ENCODE measurements around the gene RFX1.

The RFX1 gene

GRCh38 chr19:13918726-13919411 is 87.3 kb downstream of the RFX1 start:
- Histone ChIP-seq H3K9ac (ENCODE audit: low read length) (no peak overlapping the region), H3K4me2 (ENCODE audit: low read depth, low read length) (no peak overlapping the region), H3K36me3 (replicated peaks; ENCODE audit: insufficient read depth, low read length) (0 out of 2 replicates have a peak, but pooled peaks cover 2% of the 10 kb centered on the region), H3K27me3 (replicated peaks; ENCODE audit: insufficient read depth, low read length) (no peaks in the 10 kb centered on the region), H2AFZ (ENCODE audit: low read length) (no peak overlapping the region), H3K79me2 (ENCODE audit: low read length) (no peaks in the 10 kb centered on the region), H3K9me3 (replicated peaks; ENCODE audit: insufficient read depth, low read length) (no peaks in the 10 kb centered on the region), H3K27ac (ENCODE audit: low read length) (no peak overlapping the region), H4K20me1 (ENCODE audit: insufficient read depth, low read length) (no peaks in the 10 kb centered on the region), H3F3A (ENCODE audit: insufficient read depth, low read length) (no peaks in the 10 kb centered on the region), H3K4me3 (ENCODE audit: low read length) (no peak overlapping the region), H3K9me2 (replicated peaks; ENCODE audit: insufficient read depth, low read length) (no peaks in the 10 kb centered on the region), H3K4me1 (ENCODE audit: low read length) (no peaks in the 10 kb centered on the region)
- TF ChIP-seq, protein P1, sequence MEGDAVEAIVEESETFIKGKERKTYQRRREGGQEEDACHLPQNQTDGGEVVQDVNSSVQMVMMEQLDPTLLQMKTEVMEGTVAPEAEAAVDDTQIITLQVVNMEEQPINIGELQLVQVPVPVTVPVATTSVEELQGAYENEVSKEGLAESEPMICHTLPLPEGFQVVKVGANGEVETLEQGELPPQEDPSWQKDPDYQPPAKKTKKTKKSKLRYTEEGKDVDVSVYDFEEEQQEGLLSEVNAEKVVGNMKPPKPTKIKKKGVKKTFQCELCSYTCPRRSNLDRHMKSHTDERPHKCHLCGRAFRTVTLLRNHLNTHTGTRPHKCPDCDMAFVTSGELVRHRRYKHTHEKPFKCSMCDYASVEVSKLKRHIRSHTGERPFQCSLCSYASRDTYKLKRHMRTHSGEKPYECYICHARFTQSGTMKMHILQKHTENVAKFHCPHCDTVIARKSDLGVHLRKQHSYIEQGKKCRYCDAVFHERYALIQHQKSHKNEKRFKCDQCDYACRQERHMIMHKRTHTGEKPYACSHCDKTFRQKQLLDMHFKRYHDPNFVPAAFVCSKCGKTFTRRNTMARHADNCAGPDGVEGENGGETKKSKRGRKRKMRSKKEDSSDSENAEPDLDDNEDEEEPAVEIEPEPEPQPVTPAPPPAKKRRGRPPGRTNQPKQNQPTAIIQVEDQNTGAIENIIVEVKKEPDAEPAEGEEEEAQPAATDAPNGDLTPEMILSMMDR (IDR thresholded peaks at IDR 0.05; ENCODE audit: low read length), result no peak
- TF ChIP-seq EZH2 (optimal IDR thresholded peaks at IDR 0.05; ENCODE audit: low read depth, low read length) (no peak), EZH2phosphoT487 (IDR thresholded peaks at IDR 0.05; ENCODE audit: low read length) (no peak)
- DNase-seq, result no peak

GRCh38 chr19:13917888-13918406 is 88.2 kb downstream of the RFX1 start:
- Histone ChIP-seq H3K9ac (ENCODE audit: low read length) (no peak overlapping the region), H3K79me2 (ENCODE audit: low read length) (no peaks in the 10 kb centered on the region), H3K36me3 (replicated peaks; ENCODE audit: insufficient read depth, low read length) (0 out of 2 replicates have a peak, but pooled peaks cover 2% of the 10 kb centered on the region), H3K9me2 (replicated peaks; ENCODE audit: insufficient read depth, low read length) (no peaks in the 10 kb centered on the region), H3F3A (ENCODE audit: insufficient read depth, low read length) (no peaks in the 10 kb centered on the region), H3K9me3 (replicated peaks; ENCODE audit: insufficient read depth, low read length) (no peaks in the 10 kb centered on the region), H3K4me3 (ENCODE audit: low read length) (no peak overlapping the region), H3K4me2 (ENCODE audit: low read depth, low read length) (no peak overlapping the region), H4K20me1 (ENCODE audit: insufficient read depth, low read length) (no peaks in the 10 kb centered on the region), H2AFZ (ENCODE audit: low read length) (no peak overlapping the region), H3K4me1 (ENCODE audit: low read length) (no peaks in the 10 kb centered on the region), H3K27me3 (replicated peaks; ENCODE audit: insufficient read depth, low read length) (no peaks in the 10 kb centered on the region), H3K27ac (ENCODE audit: low read length) (no peak overlapping the region)
- no peak for DNase-seq
- TF ChIP-seq, protein P1 (IDR thresholded peaks at IDR 0.05; ENCODE audit: low read length), result no peak
- TF ChIP-seq EZH2phosphoT487 (IDR thresholded peaks at IDR 0.05; ENCODE audit: low read length) (no peak), EZH2 (optimal IDR thresholded peaks at IDR 0.05; ENCODE audit: low read depth, low read length) (no peak)

GRCh38 chr19:13914777-13915176 is 91.3 kb downstream of the RFX1 start:
- H3K27ac ChIP-seq (ENCODE audit: low read length), result no peak overlapping the region
- H3K36me3 ChIP-seq (replicated peaks; ENCODE audit: insufficient read depth, low read length), result no peaks in the 10 kb centered on the region
- no peaks in the 10 kb centered on the region for H3K9me2 ChIP-seq (replicated peaks; ENCODE audit: insufficient read depth, low read length)

More at GRCh38 chr19:13914777-13915176, 91.3 kb downstream of the RFX1 start:
- DNase-seq, result no peak
- Histone ChIP-seq H3K9ac (ENCODE audit: low read length) (no peak overlapping the region), H3K79me2 (ENCODE audit: low read length) (no peaks in the 10 kb centered on the region), H3K4me2 (ENCODE audit: low read depth, low read length) (no peak overlapping the region), H3F3A (ENCODE audit: insufficient read depth, low read length) (no peaks in the 10 kb centered on the region), H3K4me1 (ENCODE audit: low read length) (no peaks in the 10 kb centered on the region), H3K9me3 (replicated peaks; ENCODE audit: insufficient read depth, low read length) (no peaks in the 10 kb centered on the region), H3K27me3 (replicated peaks; ENCODE audit: insufficient read depth, low read length) (no peaks in the 10 kb centered on the region), H2AFZ (ENCODE audit: low read length) (no peak overlapping the region), H4K20me1 (ENCODE audit: insufficient read depth, low read length) (no peaks in the 10 kb centered on the region), H3K4me3 (ENCODE audit: low read length) (no peak overlapping the region)
- TF ChIP-seq, protein P1 (IDR thresholded peaks at IDR 0.05; ENCODE audit: low read length), result no peak
- TF ChIP-seq EZH2 (optimal IDR thresholded peaks at IDR 0.05; ENCODE audit: low read depth, low read length), result no peak
- no peak for TF ChIP-seq EZH2phosphoT487 (IDR thresholded peaks at IDR 0.05; ENCODE audit: low read length)

All from MM.1S (cell line).